DND-41 (cell line): Measurements from ENCODE around the gene DST.

Experiments used
- EZH2 ChIP-seq: IDR thresholded peaks from 3 replicates; pipeline ENCODE4 v1.6.1; 2012; ENCODE audit warnings: borderline replicate concordance, low read depth, mild to moderate bottlenecking, moderate library complexity, low read length, inconsistent platforms; ENCODE audit not compliant: severe bottlenecking
- TF ChIP-seq, protein P1 (sequence below): IDR thresholded peaks from 2 replicates; pipeline ENCODE4 v1.5.1; 2012; ENCODE audit warnings: borderline replicate concordance, low read length, moderate library complexity, mild to moderate bottlenecking; ENCODE audit not compliant: poor library complexity, severe bottlenecking; ENCODE audit errors: extremely low read depth

DNA sequence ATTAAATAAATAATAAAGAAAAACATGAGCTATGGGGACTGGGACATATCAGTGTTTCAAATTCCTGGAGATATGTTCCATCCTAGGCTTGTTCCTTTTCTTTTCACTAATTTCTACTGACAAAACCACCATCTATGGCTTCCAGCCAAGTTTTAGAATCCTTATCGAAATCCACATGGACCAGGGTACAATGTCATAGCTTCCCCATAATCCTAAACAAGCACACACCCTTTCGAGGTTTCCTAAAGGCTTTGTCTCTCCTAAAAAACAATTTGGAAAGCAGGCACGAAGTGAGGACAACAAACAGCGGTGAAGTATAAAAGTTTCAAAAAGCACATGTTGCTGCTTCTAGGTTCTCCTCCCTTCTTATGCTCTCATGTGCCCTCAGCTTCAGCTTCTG is 13.3 kb upstream of the DST start:
- TF ChIP-seq, protein P1, sequence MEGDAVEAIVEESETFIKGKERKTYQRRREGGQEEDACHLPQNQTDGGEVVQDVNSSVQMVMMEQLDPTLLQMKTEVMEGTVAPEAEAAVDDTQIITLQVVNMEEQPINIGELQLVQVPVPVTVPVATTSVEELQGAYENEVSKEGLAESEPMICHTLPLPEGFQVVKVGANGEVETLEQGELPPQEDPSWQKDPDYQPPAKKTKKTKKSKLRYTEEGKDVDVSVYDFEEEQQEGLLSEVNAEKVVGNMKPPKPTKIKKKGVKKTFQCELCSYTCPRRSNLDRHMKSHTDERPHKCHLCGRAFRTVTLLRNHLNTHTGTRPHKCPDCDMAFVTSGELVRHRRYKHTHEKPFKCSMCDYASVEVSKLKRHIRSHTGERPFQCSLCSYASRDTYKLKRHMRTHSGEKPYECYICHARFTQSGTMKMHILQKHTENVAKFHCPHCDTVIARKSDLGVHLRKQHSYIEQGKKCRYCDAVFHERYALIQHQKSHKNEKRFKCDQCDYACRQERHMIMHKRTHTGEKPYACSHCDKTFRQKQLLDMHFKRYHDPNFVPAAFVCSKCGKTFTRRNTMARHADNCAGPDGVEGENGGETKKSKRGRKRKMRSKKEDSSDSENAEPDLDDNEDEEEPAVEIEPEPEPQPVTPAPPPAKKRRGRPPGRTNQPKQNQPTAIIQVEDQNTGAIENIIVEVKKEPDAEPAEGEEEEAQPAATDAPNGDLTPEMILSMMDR, result no peak
- no peak for TF ChIP-seq EZH2
